ENCODE results near the gene DHX15.

DHX15 gene

GRCh38 chr4:24613502-24613901, 29.1 kb upstream of the DHX15 start:
- Histone ChIP-seq H3K9ac (ENCODE audit: low read length) (no peak overlapping the region), H4K91ac (ENCODE audit: low read depth, low read length) (no peak overlapping the region), H3K4me3 (ENCODE audit: low read depth, low read length) (no peak overlapping the region), H2BK5ac (ENCODE audit: low read depth, low read length, poor library complexity) (no peak overlapping the region), H3K18ac (ENCODE audit: low read length) (no peak overlapping the region), H3K79me2 (ENCODE audit: control insufficient read depth, insufficient read depth, low read length, poor library complexity) (no peaks in the 10 kb centered on the region), H3K79me1 (ENCODE audit: low read length) (no peaks in the 10 kb centered on the region), H2AFZ (ENCODE audit: insufficient read depth, low read length, poor library complexity) (no peak overlapping the region), H2BK120ac (ENCODE audit: insufficient read depth, low read length, poor library complexity) (no peak overlapping the region), H3K23ac (ENCODE audit: low read length) (no peak overlapping the region), H3K14ac (ENCODE audit: low read length) (no peak overlapping the region), H4K12ac (ENCODE audit: low read depth, low read length) (no peak overlapping the region), H3K4me1 (ENCODE audit: control insufficient read depth in 1 of 2, insufficient read depth in 2 of 2, low read length in 2 of 2) (no peaks in the 10 kb centered on the region), H3K9me3 (ENCODE audit: insufficient read depth, low read depth, low read length) (no peaks in the 10 kb centered on the region), H3K4me2 (ENCODE audit: low read length) (no peak overlapping the region), H3K36me3 (ENCODE audit: control insufficient read depth in 1 of 2, insufficient read depth in 2 of 2, low read length in 2 of 2) (no peaks in the 10 kb centered on the region), H3K4ac (ENCODE audit: low read depth, low read length) (no peak overlapping the region), H2AK5ac (ENCODE audit: low read length) (no peak overlapping the region), H3K27me3 (ENCODE audit: insufficient read depth, low read length) (no peaks in the 10 kb centered on the region), H3K27ac (ENCODE audit: low read depth, low read length) (no peak overlapping the region), H2BK12ac (ENCODE audit: low read length) (no peak overlapping the region), H4K8ac (ENCODE audit: low read depth, low read length) (no peak overlapping the region)
- DNase-seq: no peak
- WGBS (ENCODE audit: extremely low coverage, insufficient coverage, insufficient read length): no CpG with 5 or more reads among the region's 3 CpGs

GRCh38 chr4:24611575-24611974, 27.2 kb upstream of the DHX15 start:
- no peak overlapping the region for H4K8ac ChIP-seq (ENCODE audit: low read depth, low read length)
- H3K4ac ChIP-seq (ENCODE audit: low read depth, low read length): no peak overlapping the region
- no peak overlapping the region for H3K18ac ChIP-seq (ENCODE audit: low read length)
- H3K4me3 ChIP-seq (ENCODE audit: low read depth, low read length): no peak overlapping the region
- no peak overlapping the region for H3K4me2 ChIP-seq (ENCODE audit: low read length)
- no peaks in the 10 kb centered on the region for H3K9me3 ChIP-seq (ENCODE audit: insufficient read depth, low read depth, low read length)
- no peak overlapping the region for H3K14ac ChIP-seq (ENCODE audit: low read length)
- H2BK120ac ChIP-seq (ENCODE audit: insufficient read depth, low read length, poor library complexity): no peak overlapping the region
- no peak overlapping the region for H4K12ac ChIP-seq (ENCODE audit: low read depth, low read length)
- no peak overlapping the region for H2AFZ ChIP-seq (ENCODE audit: insufficient read depth, low read length, poor library complexity)
- H4K91ac ChIP-seq (ENCODE audit: low read depth, low read length): no peak overlapping the region
- no peak overlapping the region for H2AK5ac ChIP-seq (ENCODE audit: low read length)
- H3K9ac ChIP-seq (ENCODE audit: low read length): no peak overlapping the region
- WGBS (ENCODE audit: extremely low coverage, insufficient coverage, insufficient read length): no CpG with 5 or more reads among the region's 11 CpGs
- H2BK5ac ChIP-seq (ENCODE audit: low read depth, low read length, poor library complexity): no peak overlapping the region
- no peaks in the 10 kb centered on the region for H3K36me3 ChIP-seq (ENCODE audit: control insufficient read depth in 1 of 2, insufficient read depth in 2 of 2, low read length in 2 of 2)
- H3K27me3 ChIP-seq (ENCODE audit: insufficient read depth, low read length): no peaks in the 10 kb centered on the region
- no peak overlapping the region for H3K23ac ChIP-seq (ENCODE audit: low read length)
- H3K27ac ChIP-seq (ENCODE audit: low read depth, low read length): no peak overlapping the region
- no peak for DNase-seq
- H3K79me2 ChIP-seq (ENCODE audit: control insufficient read depth, insufficient read depth, low read length, poor library complexity): no peaks in the 10 kb centered on the region
- H3K4me1 ChIP-seq (ENCODE audit: control insufficient read depth in 1 of 2, insufficient read depth in 2 of 2, low read length in 2 of 2): no peaks in the 10 kb centered on the region
- no peak overlapping the region for H2BK12ac ChIP-seq (ENCODE audit: low read length)
- no peaks in the 10 kb centered on the region for H3K79me1 ChIP-seq (ENCODE audit: low read length)

- H4K91ac ChIP-seq (ENCODE audit: low read depth, low read length): no peak overlapping the region
These were observed 23.0 kb upstream of the DHX15 start for GRCh38 chr4:24607334-24607733.

GRCh38 chr4:24605216-24605615, 20.9 kb upstream of the DHX15 start:
- no peak overlapping the region for H3K9ac ChIP-seq (ENCODE audit: low read length)
- no peaks in the 10 kb centered on the region for H3K9me3 ChIP-seq (ENCODE audit: insufficient read depth, low read depth, low read length)
- H2AFZ ChIP-seq (ENCODE audit: insufficient read depth, low read length, poor library complexity): no peak overlapping the region
- H4K8ac ChIP-seq (ENCODE audit: low read depth, low read length): no peak overlapping the region
- H3K36me3 ChIP-seq (ENCODE audit: control insufficient read depth in 1 of 2, insufficient read depth in 2 of 2, low read length in 2 of 2): no peaks in the 10 kb centered on the region
- no peak overlapping the region for H4K91ac ChIP-seq (ENCODE audit: low read depth, low read length)
- H3K27me3 ChIP-seq (ENCODE audit: insufficient read depth, low read length): no peaks in the 10 kb centered on the region
- no peak overlapping the region for H3K4me2 ChIP-seq (ENCODE audit: low read length)
- H3K23ac ChIP-seq (ENCODE audit: low read length): no peak overlapping the region
- no peak overlapping the region for H4K12ac ChIP-seq (ENCODE audit: low read depth, low read length)
- H3K79me1 ChIP-seq (ENCODE audit: low read length): no peaks in the 10 kb centered on the region
- no peak overlapping the region for H2BK120ac ChIP-seq (ENCODE audit: insufficient read depth, low read length, poor library complexity)
- H3K4ac ChIP-seq (ENCODE audit: low read depth, low read length): no peak overlapping the region
- H3K79me2 ChIP-seq (ENCODE audit: control insufficient read depth, insufficient read depth, low read length, poor library complexity): no peaks in the 10 kb centered on the region
- H3K27ac ChIP-seq (ENCODE audit: low read depth, low read length): no peak overlapping the region
- DNase-seq: no peak
- no peak overlapping the region for H2BK12ac ChIP-seq (ENCODE audit: low read length)
- H3K18ac ChIP-seq (ENCODE audit: low read length): no peak overlapping the region
- no peak overlapping the region for H3K14ac ChIP-seq (ENCODE audit: low read length)
- H3K4me3 ChIP-seq (ENCODE audit: low read depth, low read length): no peak overlapping the region
- H2AK5ac ChIP-seq (ENCODE audit: low read length): no peak overlapping the region
- no peaks in the 10 kb centered on the region for H3K4me1 ChIP-seq (ENCODE audit: control insufficient read depth in 1 of 2, insufficient read depth in 2 of 2, low read length in 2 of 2)
- H2BK5ac ChIP-seq (ENCODE audit: low read depth, low read length, poor library complexity): no peak overlapping the region

More at GRCh38 chr4:24607334-24607733, 23.0 kb upstream of the DHX15 start:
- H3K4me1 ChIP-seq (ENCODE audit: control insufficient read depth in 1 of 2, insufficient read depth in 2 of 2, low read length in 2 of 2): no peaks in the 10 kb centered on the region
- H3K79me2 ChIP-seq (ENCODE audit: control insufficient read depth, insufficient read depth, low read length, poor library complexity): no peaks in the 10 kb centered on the region
- H3K23ac ChIP-seq (ENCODE audit: low read length): no peak overlapping the region
- H3K27me3 ChIP-seq (ENCODE audit: insufficient read depth, low read length): no peaks in the 10 kb centered on the region
- no peaks in the 10 kb centered on the region for H3K79me1 ChIP-seq (ENCODE audit: low read length)
- no peak overlapping the region for H2AFZ ChIP-seq (ENCODE audit: insufficient read depth, low read length, poor library complexity)
- H3K9ac ChIP-seq (ENCODE audit: low read length): no peak overlapping the region
- H2BK120ac ChIP-seq (ENCODE audit: insufficient read depth, low read length, poor library complexity): no peak overlapping the region
- no peak overlapping the region for H2AK5ac ChIP-seq (ENCODE audit: low read length)
- no peak overlapping the region for H3K27ac ChIP-seq (ENCODE audit: low read depth, low read length)
- H3K4ac ChIP-seq (ENCODE audit: low read depth, low read length): no peak overlapping the region
- H3K18ac ChIP-seq (ENCODE audit: low read length): no peak overlapping the region
- no peak overlapping the region for H4K12ac ChIP-seq (ENCODE audit: low read depth, low read length)
- H4K8ac ChIP-seq (ENCODE audit: low read depth, low read length): no peak overlapping the region
- no peak overlapping the region for H2BK12ac ChIP-seq (ENCODE audit: low read length)
- no peak overlapping the region for H3K14ac ChIP-seq (ENCODE audit: low read length)
- no peak overlapping the region for H2BK5ac ChIP-seq (ENCODE audit: low read depth, low read length, poor library complexity)
- H3K4me2 ChIP-seq (ENCODE audit: low read length): no peak overlapping the region
- H3K36me3 ChIP-seq (ENCODE audit: control insufficient read depth in 1 of 2, insufficient read depth in 2 of 2, low read length in 2 of 2): no peaks in the 10 kb centered on the region
- no peak for DNase-seq
- no peaks in the 10 kb centered on the region for H3K9me3 ChIP-seq (ENCODE audit: insufficient read depth, low read depth, low read length)
- H3K4me3 ChIP-seq (ENCODE audit: low read depth, low read length): no peak overlapping the region
